Eye (tissue), 1 donor: ENCODE measurements around the gene NTMT2.

Experiments used
- DNase-seq: peaks from one replicate; pipeline ENCODE4 v3.0.0-alpha.2; 2015

NTMT2 gene

GRCh38 chr1:170210142-170210541 lies 64.4 kb downstream of the NTMT2 start:
- no peak for DNase-seq

- no peak for DNase-seq
Observed at GRCh38 chr1:170213596-170213995, 67.8 kb downstream of the NTMT2 start.

GRCh38 chr1:170214117-170215032 lies 68.6 kb downstream of the NTMT2 start:
- DNase-seq = no peak

- DNase-seq = peak; percentile 25
Observed at GRCh38 chr1:170215072-170215885, 69.5 kb downstream of the NTMT2 start.

GRCh38 chr1:170217517-170218256 lies 71.9 kb downstream of the NTMT2 start:
- no peak for DNase-seq

GRCh38 chr1:170218257-170218650 lies 72.5 kb downstream of the NTMT2 start:
- no peak for DNase-seq
